GM04504 (cell line): ENCODE results near the gene POU1F1.
"Not testable (repeated sequence)": the region's sequence is repeated elsewhere in the genome, so short reads cannot be mapped to it uniquely, and the experiment has no call there.

Experiments
- DNase-seq: peaks from one replicate; pipeline ENCODE4 v3.0.0-alpha.2; 2012; ENCODE audit warnings: low read depth

The POU1F1 gene

DNA sequence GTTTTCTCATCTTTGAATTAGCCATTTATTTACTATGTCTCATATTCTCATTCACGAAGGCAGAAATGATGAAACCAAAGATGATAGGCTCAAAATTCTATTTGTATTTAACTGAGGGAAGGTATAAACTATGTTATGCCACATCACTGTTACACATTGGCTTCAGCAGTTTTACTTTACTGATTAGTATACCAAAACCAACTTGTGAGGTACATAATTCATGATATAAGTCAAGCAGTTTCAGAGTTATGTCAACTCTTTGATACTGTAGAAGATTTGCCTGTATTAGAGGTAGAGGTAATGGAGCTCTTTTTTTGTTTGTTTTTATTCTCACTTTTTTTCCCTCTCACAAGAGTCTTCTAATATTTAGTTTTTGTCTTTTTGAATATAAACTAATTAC lies 26.4 kb downstream of the POU1F1 start:
- DNase-seq, result no peak

DNA sequence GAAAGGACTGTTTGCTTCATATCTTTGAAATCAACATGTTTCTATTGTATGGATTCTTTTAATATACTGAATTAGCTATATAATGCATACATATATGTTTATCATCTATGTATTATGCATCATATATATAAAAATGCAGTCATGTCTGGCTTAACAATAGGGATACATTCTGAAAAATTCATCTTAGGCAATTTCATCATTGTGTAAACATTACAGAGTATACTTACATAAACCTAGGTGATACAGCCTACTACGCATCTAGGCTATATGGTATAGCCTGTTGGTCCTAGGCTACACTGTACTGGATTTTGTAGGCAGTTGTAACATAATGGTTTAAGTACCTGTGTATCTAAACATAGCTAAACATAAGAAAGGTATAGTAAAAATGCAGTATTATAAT lies 27.6 kb downstream of the POU1F1 start:
- DNase-seq, result no peak

- not testable (repeated sequence) for DNase-seq
Observed at GRCh38 chr3:87248231-87248630, 28.2 kb downstream of the POU1F1 start.

DNA sequence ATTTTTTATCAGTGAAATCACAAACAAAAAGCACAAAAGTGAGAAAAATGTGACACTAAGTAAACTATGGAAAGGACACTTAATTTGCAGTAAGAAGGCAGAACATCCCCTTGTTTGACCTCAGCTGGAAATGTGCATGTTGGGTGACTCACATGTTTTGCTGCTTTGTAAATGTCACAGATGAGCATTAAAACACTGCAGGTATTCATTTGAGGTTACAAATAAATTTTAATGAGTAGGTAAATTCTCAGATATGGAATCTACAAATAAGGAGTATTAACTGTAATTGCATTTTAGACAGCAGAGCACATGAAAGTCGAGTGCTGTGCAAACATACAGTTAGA lies 29.0 kb downstream of the POU1F1 start:
- DNase-seq, result no peak

DNA sequence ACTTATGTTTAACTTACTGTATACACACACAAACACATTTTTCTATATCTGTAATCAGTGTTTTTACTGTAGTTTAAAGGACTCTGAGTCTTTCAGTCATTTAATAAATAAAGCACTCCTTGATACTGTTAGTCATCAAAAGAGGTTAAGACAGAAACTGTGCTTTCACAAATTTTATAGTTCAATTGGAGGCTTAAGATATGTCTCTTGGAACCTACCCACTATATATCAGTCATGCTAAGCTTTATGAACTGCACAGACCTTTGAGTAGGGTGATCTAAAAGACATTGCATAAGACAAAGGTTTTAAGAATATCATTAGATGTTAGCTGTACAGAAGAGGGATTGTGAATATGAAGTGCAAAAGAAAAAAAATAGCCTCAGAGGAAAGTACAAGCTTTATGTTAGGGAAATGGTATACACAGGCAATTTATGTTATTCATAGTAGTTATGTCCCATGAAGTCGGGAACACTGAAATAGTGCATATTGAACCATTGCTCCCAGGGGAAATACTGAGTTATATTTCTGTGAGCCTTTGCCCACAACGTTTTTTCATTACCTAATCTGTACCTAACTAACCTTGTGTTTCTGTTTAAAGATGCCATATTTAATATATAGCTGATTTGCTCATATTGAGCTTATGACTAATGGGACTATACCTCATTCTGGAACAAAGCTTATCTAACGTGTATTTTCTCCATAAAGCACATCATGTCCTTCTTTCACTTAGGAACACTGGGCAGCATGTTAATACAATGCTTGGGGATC lies 29.5 kb downstream of the POU1F1 start:
- DNase-seq, result no peak

DNA sequence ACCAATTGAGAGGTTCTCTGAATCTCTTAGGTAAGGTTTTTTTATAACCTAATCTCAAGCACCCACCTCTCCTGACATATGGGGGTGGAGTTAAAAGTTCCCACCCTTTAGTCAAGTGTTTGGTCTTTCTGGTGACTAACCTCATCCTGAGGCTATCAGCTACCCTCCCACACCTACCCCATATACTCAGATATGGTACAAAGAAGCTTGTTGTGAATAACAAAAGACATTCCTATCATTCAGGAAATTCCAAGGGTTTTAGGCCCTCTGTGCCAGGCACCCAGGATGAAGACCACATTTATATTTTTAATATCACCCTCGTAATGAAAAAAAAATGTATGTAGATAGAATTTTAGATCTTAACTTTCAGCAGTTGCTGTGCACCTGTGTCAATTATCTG lies 40.3 kb downstream of the POU1F1 start:
- DNase-seq, result no peak

DNA sequence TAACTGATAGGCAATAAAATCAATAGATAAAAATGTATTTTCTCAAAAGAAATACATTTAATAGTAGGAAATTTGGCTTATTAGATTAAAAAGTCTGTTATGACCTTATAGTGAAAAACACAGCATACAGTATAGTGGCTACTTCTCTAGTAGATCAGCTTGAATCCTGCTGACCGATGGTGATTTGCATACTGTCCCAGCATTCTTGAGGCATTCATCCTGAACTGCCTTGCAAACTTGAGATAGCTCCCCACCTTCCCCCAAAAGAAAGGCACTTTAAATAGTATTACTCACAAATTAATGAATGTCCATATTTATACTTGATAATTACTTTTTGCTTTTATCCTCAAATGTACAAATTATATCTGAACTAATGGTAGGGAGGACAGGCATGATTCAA lies 42.6 kb downstream of the POU1F1 start:
- no peak for DNase-seq

DNA sequence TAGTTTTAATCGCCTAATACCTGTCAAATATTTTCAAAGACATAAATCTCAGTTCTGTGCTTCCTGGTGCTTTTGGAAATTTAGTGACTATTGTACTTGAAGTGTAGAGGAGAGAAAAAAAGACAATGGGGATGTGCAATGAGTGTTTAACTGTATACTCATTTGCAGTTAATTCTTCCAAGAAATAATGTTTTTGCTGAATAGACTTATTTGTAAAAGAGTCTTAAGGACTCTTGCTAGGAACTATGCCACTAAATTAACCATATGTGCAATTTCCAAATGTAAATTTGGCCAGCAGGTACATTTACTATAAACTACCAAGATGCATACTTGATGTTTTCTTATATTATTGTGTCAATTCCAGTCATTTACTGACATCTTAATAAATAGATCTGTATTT lies 47.3 kb downstream of the POU1F1 start:
- no peak for DNase-seq

- no peak for DNase-seq
Observed at GRCh38 chr3:87228316-87228715, 48.1 kb downstream of the POU1F1 start.

DNA sequence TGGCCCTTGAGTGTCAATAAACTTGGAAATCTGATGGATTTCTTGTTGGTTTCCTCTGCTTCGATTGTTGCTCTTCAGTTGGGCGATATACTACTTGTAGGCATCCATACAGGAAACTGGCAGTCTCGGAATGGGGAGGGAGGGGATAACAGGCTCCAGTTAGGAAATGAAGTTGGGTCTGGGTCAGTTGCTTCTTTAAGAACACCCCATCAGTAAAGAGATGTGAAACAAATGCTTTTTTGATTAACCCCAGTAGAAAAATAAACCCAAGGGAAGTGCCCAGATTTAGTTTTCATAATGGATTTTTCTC lies 48.6 kb downstream of the POU1F1 start:
- DNase-seq, result no peak

- peak; percentile 84 for DNase-seq
Observed at GRCh38 chr3:87227104-87227834, 49.1 kb downstream of the POU1F1 start, which contains the start of gene CHMP2B. Gene CHMP2B, plus strand, starts transcription at chr3:87227309. Its CDS starts 214 bp downstream, at chr3:87227523.

DNA sequence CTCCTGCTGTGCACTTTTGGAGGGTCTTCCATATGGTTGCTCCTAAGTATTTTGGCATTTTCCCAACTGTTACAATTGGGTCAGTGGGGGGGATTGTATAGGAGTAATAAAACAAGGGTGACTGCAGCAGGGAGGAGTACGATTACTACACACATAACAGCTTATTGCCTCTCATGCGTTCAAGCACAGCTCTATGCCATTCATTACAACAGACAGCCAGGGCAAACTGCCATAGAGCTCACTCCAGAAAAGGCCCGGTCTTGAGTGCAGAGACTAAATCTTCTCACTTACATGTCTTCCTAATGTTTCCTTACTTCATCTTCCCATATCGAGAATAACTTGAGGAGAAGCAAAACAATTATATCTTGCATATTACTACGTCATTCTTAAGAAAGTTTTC lies 50.7 kb downstream of the POU1F1 start:
- DNase-seq, result no peak

- no peak for DNase-seq
Observed at GRCh38 chr3:87219611-87220010, 56.8 kb downstream of the POU1F1 start.

DNA sequence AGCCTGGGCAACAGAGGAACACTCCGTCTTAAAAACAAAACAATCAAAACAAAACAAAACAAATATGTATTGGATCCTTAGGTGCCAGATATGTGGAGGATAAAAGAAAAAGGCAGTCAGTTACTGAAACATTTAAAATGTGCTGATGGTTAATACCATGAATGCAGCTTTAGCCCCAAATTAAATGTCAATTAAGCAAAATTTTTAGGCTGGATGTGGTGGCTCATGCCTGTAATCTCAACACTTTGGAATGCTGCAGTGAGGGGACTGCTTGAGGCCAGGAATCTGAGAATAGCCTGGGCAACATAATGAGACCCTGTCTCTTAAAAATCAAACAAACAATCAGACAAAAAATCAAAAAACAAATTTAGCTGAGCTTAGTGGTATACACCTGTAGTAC lies 57.8 kb downstream of the POU1F1 start:
- no peak for DNase-seq
